Head of caudate nucleus (tissue), 42 donors: ENCODE results near the gene HOXA4.

ENCODE experiments used
- DNase-seq, 42 donors: peaks; one replicate each; pipeline versions ENCODE4 v3.0.0 to v3.0.0-alpha.2; 2020 to 2021; ENCODE audit warnings: mixed read lengths in 7 of 42
- intact Hi-C: fragments of 100-400 bp; cut with DNase I; formaldehyde crosslinking; loops from one replicate; pipeline ENCODE4 v1.15.0; 2022

HOXA4 gene

GRCh38 chr7:27126596-27127327 lies 3.8 kb downstream of the HOXA4 start:
- intact Hi-C loops, result loop anchor here (10.0 kb wide), 1 partner anchor 272 kb away; no protein-coding TSS in a partner anchor

DNA sequence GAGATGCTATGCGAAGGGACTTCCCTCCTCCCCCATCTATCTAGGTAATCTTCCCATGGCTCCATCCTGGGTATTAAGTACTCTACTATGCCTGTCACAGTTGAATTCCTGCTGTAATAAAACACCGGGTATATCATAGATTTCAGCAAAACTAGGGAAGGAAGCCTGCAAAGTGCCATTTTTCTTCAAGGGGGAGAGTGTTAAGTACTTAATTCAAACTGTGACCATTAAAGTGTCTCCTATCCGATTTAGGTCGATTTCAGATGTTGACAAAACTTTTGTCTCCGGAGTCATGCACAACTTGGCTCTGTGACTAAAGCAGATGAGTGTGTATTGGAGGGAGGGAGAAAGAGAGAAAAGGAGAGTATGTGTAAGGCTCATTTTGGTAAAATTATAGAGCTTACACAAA lies 4.6 kb downstream of the HOXA4 start:
- intact Hi-C loops, result loop anchor here (10.0 kb wide), 1 partner anchor 271 kb away; no protein-coding TSS in a partner anchor
- no peak for DNase-seq

More at GRCh38 chr7:27126596-27127327, 3.8 kb downstream of the HOXA4 start:
- DNase-seq, result no peak

DNA sequence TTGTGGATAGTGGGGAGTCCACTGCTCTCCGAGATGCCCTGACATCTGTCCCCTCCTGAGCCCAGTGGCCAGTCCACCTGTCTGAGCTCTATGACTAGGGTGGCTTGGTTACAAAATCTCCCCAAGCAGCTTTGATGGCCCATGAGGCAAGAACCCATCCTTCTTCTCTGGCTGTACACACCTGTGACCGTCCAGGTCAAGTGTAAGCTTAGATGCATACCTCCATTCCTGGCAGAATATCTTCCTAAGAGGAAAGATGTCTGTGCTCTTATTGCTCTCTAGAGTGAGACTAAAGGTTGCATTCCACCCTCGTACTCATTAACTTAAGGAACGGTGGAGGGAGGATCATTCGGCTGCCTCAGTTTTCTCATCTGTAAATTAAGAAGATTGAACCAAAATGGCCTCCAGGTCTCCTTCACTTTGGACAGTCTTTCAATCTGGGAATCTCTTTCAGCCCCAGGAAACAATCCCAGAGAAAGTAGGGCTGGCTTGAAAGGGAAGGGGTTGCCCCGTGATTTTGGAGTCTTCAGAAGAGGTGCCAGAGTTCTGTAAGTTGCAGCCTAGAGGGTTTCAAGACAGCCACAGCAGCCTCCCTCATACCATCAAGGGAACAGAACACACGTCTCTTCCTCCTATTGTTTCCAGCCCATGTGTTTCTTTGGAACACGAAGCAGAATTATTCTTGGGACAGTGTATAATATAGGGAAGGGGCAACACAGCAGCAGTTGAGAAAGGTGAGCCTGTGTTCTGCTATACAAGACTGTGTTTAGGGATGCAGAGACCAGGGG lies 5.5 kb downstream of the HOXA4 start:
- no peak for DNase-seq
- intact Hi-C loops, result loop anchor here (10.0 kb wide), 1 partner anchor 270 kb away; no protein-coding TSS in a partner anchor

DNA sequence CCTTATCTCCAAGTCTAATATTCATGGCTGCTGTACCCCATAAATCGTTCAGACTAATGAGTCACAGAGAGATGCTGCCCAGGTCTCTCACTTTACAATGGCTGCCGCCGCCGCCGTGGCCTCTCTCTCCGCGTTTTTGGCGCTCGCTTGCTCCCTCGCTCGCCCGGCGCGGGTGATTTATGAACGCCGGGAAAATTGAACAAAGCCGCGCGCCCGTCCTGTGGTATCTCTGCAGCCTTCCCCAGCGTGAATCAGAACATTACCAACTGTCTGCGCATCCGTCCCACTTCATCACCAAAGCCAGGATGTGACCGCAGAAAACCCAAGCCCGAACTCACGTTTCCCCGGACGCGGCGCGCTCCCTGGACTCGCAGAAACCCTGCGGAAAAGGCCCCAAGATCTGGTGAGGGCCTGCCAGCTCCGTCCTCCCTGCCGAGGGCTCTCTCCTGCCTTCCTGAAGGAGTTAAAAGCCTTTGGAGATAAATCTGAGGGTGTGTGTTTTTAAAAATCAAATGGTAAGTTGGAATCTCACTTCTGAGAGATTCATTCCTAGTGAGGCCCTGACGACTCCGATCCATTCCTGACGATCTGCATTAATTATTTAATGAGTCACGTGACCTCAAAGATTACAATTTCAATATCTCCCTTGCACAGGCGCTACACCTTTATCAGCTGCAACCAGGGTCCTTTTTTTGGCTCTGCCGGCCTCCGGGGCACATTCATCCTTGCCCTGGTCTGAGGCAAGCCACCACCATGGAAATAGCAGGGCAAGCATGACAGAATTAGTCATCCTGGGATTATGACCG lies 6.3 kb downstream of the HOXA4 start:
- DNase-seq, result no peak
- intact Hi-C loops, result loop anchor here (10.0 kb wide), 1 partner anchor 269 kb away; no protein-coding TSS in a partner anchor

DNA sequence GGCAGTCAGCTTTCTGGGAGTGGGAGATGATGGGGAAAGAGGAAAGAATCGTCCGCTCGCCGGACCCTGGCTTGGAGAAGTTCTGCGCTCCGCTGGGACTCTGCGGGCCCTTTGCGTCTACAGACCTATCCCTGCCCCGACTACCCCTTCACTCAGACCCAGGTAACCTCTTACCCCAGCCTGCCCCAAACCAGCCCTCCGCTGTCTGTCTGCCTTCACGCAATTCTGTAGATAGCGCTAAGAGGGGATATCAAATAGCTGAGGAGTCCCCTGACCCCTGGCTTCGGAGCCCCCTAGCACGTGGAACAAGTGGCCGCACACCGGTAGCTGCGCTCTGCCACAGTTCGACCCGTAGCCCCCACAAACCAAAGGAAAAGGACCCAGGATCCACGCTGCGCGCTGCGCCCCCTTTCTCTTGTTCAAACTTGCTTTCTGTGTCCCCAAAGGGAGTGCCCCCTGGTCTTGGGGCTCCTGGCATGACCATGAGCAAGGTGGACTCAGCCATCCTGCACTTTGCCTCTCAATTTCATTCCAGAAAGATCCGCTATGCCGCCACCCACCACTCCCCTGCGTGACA lies 7.0 kb downstream of the HOXA4 start:
- intact Hi-C loops, result loop anchor here (10.0 kb wide), 1 partner anchor 269 kb away; no protein-coding TSS in a partner anchor
- no peak for DNase-seq

DNA sequence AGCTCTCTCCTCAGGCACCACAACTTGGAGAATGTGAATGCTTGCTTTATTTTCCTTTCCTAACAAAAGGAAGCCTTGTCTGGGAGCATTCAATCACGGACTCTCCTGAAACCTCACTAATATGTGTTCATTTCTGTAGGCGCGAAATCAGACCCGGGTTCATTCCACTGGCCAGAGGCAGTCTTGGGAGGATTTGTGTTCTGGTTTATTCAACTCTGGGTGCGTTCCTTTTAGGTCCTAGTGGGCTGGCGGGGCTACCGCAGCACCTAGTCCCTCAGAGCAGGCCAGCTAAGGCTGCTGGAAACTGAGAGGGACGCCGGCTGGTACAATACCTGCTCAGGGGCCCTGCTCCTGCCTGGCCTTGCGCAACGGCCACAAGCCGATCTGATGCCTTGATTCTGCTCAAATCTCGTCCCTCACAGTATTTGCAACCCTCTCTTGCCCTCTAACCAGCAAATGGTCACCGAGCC lies 7.5 kb downstream of the HOXA4 start:
- intact Hi-C loops, result loop anchor here (10.0 kb wide), 1 partner anchor 268 kb away; no protein-coding TSS in a partner anchor
- no peak for DNase-seq

DNA sequence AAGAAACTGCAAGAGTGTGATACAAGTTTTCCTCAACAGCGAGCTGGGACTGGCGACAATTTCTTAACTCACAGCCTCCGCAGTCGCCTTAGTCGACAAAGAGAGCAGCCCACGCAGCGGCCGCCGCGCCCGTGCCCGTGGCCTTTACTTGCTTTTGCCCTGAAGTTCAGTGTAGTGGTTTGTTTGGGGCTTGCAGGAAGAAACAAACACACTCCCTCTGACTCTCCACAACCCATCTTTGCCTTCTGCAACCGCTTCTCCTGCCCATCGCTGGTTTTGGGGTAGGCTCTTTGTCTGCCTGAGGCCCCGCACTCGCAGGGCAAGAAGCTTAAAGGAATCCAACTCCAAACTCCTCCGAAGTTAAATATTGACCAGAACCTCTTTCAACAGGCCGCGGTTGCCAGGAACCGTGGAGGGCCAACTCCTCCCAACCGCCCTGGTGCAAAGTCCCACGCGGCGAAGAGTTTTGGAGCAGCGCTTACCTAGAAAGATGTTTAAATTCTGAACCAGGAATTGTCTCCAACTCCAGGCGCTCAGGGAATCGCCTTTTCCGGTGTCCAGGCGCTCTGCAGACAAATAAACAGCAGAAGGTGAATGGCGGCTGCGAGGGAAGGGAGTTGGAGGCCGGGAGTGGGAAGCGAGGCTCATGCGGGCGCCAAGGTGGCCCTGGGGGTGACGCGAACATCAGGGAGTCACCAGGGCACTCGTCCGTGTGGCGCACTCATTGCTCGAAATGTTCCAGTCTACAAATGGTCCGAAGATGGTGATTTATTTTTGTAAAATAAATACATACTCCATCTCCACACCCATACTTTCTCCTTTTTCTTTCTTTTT lies 8.3 kb downstream of the HOXA4 start:
- DNase-seq, result no peak
- intact Hi-C loops, result loop anchor here (10.0 kb wide), 1 partner anchor 267 kb away; no protein-coding TSS in a partner anchor

- intact Hi-C loops, result loop anchor here (10.0 kb wide), 1 partner anchor 267 kb away; no protein-coding TSS in a partner anchor
- no peak for DNase-seq
Observed at GRCh38 chr7:27121684-27122076, 8.9 kb downstream of the HOXA4 start.

GRCh38 chr7:27119412-27119911 lies 11.1 kb downstream of the HOXA4 start:
- DNase-seq, result no peak

GRCh38 chr7:27118580-27118979 lies 12.0 kb downstream of the HOXA4 start:
- no peak for DNase-seq

More at GRCh38 chr7:27119412-27119911, 11.1 kb downstream of the HOXA4 start:
- intact Hi-C loops, result no loop called here

DNA sequence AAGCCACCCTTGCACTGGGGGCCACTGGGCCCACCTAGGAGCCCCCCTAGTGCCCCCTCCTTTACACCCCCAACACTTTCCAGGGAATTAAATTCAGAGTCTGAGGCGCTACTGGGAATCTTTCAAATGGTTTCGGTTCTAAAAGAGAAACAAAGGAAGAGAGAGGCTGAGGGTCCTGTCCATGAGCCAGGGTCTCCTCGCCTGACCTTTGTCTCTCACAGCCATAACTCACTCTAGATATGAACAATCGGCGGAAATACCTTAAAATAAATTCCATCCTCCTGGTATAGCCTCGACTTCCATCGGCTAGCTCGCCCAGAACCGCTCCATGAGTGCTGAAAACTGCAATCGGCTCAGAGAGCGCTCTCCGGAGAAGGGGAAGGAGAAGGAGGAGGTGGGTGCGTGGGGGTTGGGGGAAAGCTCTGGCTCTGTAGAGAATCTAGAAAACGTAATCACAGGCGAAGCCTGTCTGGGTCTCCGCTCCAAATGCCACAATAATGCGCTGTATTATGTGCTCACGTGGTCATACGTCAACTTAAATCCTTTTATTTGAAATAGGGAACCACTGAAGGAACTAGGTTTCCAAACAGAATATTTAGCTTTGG lies 12.6 kb downstream of the HOXA4 start:
- DNase-seq, result no peak
- intact Hi-C loops, result no loop called here

More at GRCh38 chr7:27118580-27118979, 12.0 kb downstream of the HOXA4 start:
- intact Hi-C loops, result no loop called here

- intact Hi-C loops, result no loop called here
- no peak for DNase-seq
Observed at GRCh38 chr7:27116962-27117886, 13.3 kb downstream of the HOXA4 start.

DNA sequence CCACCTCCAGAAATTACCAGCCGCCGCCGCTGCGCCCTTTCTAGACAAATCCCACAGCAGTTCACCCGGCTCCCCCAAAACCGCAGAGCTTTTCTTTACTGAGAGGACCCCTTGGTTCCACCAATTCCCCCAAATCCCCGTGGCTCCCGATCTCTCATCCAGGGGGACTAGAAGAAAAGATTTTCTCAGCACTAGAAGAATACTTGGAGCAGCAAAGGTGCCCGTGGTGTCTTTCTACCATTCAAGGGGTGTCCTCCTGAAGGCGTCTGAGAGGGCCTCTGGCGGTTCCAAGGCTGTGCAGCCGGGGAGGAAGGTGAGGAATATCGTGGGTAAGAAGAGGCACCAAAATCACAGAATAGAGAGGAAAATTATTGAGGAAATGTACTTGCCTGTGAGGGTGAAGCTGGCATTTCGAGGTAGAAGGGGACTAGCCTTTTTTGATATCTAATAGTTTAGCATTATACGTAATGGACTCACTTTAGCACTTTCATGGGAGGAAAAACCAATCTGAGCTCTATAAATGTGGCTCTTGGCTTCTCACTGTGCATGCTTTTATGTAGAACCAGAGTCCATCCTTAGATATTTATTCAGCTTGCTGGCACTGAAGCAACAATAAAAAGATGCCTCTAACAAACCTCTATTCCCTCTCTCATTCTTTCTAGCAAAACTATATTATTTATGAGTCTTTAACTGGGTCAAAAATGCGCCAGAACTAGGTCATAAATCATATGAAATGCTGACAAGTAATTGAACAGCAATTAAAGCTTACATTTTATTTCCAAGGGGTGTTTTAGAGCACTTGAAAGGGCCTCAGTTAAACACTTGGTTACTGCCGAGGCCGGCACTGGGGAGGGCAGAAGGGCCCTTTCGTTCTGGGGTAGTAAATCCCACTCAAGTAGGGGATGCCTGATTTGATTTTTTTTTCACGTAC lies 14.3 kb downstream of the HOXA4 start:
- DNase-seq, result no peak

GRCh38 chr7:27115221-27116026 lies 15.1 kb downstream of the HOXA4 start:
- intact Hi-C loops, result no loop called here
- DNase-seq, result no peak

More for the DNA sequence above, 14.3 kb downstream of the HOXA4 start:
- intact Hi-C loops, result no loop called here
